Thyroid gland (tissue), 4 donors: ENCODE data around the gene NOP53.

Experiments
- POLR2A ChIP-seq, 2 donors: fragments of 450-650 bp; IDR thresholded peaks; one replicate each; pipeline ENCODE4 v1.6.1; 2017; ENCODE audit warnings: antibody characterized with exemption in 2 of 2, mild to moderate bottlenecking in 2 of 2, moderate library complexity in 1 of 2
- TF ChIP-seq, protein P1 (sequence below), 6 experiments: fragments of 200-600 bp in 3 of 6; fragments of 450-650 bp in 3 of 6; sonication (generic) in 3 of 6; IDR thresholded peaks; one replicate each; pipeline ENCODE4 v1.5.1; 2016 to 2019; ENCODE audit warnings: antibody characterized with exemption in 6 of 6, mild to moderate bottlenecking in 2 of 6, inconsistent platforms in 1 of 6, moderate library complexity in 1 of 6

DNA sequence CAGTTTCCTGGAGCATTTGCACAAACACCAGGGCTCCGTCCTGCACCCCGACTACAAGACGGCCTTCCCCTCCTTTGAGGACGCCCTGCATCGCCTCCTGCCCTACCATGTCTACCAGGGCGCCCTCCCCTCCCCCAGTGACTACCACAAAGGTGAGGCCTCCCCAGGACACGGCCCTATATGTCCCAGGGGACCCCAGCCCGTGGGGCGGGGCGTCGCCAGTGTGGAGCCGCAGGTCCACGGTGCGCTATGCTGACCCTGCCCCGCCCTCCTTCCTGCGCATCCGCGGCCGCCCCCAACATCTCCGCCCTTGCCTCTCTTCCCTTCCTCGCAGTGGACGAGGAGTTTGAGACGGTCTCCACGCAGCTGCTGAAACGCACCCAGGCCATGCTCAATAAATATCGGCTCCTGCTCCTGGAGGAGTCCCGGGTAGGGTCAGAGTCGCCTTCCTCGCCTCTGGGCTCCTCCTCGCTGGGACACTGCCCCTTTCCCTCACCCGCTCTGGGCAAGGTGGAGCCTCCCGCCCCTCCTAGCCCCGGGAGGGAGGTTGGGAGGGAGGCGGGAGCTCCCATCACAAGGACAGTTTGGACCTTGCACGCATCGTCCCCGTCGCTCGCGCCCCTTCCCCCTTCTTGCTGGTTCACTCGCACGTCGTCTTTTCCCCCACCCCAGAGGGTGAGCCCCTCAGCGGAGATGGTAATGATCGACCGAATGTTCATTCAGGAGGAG is 46.6 kb upstream of the NOP53 start:
- TF ChIP-seq, protein P1, sequence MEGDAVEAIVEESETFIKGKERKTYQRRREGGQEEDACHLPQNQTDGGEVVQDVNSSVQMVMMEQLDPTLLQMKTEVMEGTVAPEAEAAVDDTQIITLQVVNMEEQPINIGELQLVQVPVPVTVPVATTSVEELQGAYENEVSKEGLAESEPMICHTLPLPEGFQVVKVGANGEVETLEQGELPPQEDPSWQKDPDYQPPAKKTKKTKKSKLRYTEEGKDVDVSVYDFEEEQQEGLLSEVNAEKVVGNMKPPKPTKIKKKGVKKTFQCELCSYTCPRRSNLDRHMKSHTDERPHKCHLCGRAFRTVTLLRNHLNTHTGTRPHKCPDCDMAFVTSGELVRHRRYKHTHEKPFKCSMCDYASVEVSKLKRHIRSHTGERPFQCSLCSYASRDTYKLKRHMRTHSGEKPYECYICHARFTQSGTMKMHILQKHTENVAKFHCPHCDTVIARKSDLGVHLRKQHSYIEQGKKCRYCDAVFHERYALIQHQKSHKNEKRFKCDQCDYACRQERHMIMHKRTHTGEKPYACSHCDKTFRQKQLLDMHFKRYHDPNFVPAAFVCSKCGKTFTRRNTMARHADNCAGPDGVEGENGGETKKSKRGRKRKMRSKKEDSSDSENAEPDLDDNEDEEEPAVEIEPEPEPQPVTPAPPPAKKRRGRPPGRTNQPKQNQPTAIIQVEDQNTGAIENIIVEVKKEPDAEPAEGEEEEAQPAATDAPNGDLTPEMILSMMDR (IDR thresholded peaks at IDR 0.05) = no peak
- TF ChIP-seq POLR2A (IDR thresholded peaks at IDR 0.05) = no peak
